ENCODE results near the gene COMMD9.
A peak's percentile ranks its signal among the peaks of the same experiment; 100 is the strongest.
"Not testable (repeated sequence)": the region's sequence is repeated elsewhere in the genome, so short reads cannot be mapped to it uniquely, and the experiment has no call there.

Gene COMMD9

GRCh38 chr11:36289226-36289852 is at the start of gene COMMD9:
TSS of gene COMMD9 (minus strand) at chr11:36289424. CDS start at chr11:36289412, 12 bp downstream.
- peak; percentile 73 for DNase-seq (ENCODE audit: low read depth, low spot score)

GRCh38 chr11:36333897-36334296 is 44.7 kb upstream of the COMMD9 start:
- DNase-seq (ENCODE audit: low read depth, low spot score) = no peak

GRCh38 chr11:36333468-36333867 is 44.2 kb upstream of the COMMD9 start:
- DNase-seq (ENCODE audit: low read depth, low spot score) = no peak

DNA sequence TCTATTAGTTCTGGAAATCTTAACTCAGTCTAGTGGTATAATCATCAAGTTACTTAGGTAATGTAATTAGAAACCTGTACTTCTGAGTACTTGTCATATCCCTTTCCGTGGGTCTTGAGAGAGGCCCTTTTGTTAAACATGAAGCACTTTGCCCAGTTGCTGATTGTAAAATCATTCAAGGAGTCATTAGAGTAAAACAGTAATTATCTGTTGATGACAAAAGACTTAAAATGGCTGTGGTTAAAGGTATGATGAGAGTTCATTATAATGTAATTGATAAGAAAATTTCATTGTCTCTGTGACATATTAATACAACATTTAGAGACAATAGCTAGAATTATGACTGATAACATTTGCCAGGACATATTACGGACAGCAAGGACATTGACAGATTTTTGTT is 41.2 kb upstream of the COMMD9 start:
- DNase-seq (ENCODE audit: low read depth, low spot score) = no peak

- DNase-seq (ENCODE audit: low read depth, low spot score) = no peak
Observed at GRCh38 chr11:36328966-36329673, 39.9 kb upstream of the COMMD9 start.

DNA sequence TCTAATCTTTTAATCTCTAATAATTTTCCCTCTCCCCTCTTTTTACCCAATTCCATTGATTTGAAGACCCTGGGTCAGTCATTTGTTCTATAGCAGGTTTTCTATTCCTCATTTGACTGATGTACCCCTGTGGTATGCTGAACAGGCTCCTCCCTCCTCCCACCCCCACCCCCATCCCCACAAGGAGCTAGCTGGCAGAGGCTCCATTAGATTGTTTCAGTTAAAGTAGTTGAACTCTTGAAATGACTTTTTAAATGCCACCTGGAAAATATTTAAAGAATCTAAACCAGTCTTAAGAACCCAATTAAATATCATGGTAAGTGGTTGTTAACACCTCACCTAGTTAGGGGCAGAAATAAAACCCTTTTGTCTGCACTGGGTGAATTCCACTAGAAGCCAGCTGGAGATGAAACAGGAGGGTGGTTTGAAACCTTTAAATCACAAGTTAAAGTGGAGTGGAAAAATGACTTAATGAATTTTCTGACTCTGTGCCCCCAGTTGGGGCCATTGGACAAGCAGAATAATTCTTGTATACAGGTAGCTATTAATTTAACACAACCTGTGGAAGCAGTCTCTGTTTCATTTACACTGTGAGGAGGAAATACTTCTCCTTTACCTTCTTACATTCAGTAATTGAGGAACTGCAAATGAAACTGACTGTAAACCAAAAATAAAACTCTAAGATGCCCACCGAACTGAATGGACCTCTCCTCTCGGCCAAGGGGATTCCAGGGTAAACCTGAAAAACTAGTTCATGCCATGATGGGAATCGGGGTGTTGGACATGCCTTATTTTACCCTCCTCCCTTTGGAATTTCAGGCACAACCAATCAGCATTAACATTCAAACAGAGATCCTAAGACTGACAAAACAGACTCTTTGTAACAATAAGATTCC is 37.5 kb upstream of the COMMD9 start:
- DNase-seq (ENCODE audit: low read depth, low spot score) = no peak

DNA sequence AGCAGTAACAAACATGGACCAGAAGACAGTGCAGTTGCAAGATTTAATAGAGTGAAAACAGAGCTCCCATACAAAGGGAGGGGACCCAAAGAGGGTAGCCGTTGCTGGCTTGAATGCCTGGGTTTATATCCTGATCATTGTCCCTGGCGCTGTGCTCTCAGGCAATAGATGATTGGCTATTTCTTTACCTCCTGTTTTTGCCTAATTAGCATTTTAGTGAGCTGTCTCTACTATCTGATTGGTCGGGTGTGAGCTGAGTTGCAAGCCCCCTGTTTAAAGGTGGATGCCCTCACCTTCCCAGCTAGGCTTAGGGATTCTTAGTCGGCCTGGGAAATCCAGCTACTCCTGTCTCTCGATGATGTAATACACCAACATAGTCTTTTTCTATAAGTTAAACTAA is 36.2 kb upstream of the COMMD9 start:
- DNase-seq (ENCODE audit: low read depth, low spot score) = not testable (repeated sequence)

DNA sequence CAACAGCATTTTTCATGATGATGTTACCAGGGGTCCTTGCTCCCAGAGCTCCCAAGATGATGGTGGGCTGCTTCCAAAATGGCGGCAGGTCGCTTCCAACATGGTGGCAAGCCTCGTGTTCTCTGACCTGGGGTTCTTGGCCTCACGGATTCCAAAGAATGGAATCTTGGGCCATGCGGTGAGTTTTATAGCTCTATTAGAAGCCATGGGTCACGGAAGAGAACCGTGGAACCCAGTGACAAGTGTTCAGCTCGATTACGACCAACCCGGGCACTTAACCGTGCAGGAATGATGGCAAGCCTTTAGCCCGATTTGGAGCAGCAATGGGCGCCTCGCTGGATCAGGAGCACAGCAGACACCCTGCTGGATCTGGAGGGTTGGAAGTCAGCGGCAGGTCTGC is 35.7 kb upstream of the COMMD9 start:
- not testable (repeated sequence) for DNase-seq (ENCODE audit: low read depth, low spot score)

DNA sequence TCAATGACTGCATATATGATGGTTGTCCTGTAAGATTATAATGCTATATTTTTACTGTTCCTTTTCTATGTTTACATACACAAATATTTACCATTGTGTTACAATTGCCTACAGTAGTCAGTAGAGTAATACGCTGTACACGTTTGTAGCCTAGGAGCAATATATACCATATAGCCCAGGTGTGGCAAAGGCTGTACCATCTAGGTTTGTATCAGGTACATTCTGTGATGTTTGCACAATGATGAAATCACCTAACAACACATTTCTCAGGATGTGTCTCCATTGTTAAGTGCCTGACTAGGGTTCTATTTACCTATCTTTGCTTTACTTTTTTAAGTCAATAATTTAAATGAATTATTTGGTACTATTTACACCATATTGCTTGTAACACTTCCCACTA is 28.8 kb upstream of the COMMD9 start:
- DNase-seq (ENCODE audit: low read depth, low spot score) = no peak

DNA sequence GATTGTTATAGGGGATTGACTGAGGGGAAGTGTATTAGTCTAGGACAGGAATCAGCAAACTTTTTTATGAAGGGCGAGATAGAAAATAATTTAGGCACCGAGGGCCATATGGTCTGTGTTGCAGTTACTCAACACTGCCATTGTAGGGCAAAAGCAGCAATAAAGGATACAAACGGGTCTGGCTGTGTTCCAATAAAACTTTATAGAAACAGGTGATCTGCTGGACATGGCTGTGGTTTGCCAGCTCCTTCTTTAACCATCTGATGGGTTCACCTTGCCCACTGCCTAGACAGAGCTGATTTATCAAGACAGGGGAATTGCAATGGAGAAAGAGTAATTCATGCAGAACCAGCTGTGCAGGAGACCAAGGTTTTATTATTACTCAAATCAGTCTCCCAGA is 26.8 kb upstream of the COMMD9 start:
- DNase-seq (ENCODE audit: low read depth, low spot score) = no peak

- DNase-seq (ENCODE audit: low read depth, low spot score) = no peak
Observed at GRCh38 chr11:36314434-36314767, 25.2 kb upstream of the COMMD9 start.

DNA sequence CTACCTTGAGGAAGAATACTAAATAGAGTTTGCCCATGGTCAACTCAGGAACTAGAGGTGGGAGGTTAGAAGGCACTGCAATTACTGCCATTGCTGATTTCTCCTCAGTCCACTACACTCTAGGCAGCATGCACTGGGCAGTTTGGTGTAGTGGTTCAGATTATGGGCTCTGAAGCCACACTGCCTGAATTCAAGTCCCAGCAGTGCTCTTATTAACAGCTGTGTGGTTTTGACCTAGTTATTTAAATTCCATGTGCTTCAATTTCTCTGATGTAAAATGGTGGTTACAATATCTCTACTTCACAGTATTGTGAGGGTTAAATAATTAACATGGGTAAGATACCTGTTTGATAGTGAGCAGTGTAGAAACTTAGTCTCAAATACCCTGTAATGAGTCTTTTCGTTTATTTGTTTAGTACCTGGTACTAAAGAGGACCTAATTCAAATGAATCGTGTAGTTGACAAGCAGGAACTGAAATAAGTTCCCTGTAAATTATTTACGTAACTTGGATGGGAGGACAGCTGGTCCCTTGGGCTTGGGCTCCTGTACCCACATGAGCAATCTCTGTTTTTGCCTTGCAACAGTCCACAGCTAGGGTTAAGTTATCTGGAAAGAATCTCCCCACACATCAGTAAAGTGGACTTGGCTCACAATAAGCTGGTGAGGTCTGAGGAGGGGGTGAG is 24.7 kb upstream of the COMMD9 start:
- no peak for DNase-seq (ENCODE audit: low read depth, low spot score)

DNA sequence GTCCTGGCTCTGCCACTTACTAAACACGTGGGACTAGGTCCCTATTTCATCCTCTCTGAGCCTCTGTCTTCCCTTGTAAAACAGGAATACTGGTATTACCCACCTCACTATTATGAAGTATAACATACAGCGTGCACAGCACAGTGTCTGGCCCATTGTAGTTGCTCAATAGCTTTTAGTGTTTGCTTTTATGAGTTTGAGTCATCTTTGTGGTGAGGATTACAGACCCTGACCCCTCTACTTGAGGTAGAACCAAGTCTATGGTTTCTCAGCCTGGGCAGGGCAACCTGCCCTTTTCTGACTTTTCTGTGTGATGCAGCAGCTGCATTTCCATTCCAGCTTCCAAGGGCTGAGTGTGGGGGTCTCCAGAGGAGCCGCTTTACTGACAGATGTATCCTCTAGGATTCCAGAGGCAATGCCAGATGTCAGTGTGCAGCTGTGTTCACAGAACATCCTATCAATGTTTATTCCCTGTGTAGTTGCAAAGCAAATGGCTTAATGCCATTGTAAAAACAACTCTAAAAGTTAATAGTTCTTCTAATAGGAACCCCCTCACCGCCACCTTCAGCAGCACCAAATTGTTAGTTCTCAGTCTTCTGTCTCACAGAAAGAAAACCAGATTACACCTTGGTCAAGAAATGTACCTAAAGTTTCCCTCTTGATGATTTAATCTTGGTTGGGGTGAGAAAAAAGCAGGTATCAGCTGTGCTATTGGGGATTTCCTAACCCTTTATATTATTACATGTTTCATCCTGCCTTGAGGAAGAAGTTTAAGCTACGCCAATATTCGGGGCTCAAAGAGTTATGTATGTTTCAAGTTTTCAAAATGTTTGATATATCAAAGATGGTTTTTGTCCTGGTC is 23.6 kb upstream of the COMMD9 start:
- DNase-seq (ENCODE audit: low read depth, low spot score) = peak; percentile 50

DNA sequence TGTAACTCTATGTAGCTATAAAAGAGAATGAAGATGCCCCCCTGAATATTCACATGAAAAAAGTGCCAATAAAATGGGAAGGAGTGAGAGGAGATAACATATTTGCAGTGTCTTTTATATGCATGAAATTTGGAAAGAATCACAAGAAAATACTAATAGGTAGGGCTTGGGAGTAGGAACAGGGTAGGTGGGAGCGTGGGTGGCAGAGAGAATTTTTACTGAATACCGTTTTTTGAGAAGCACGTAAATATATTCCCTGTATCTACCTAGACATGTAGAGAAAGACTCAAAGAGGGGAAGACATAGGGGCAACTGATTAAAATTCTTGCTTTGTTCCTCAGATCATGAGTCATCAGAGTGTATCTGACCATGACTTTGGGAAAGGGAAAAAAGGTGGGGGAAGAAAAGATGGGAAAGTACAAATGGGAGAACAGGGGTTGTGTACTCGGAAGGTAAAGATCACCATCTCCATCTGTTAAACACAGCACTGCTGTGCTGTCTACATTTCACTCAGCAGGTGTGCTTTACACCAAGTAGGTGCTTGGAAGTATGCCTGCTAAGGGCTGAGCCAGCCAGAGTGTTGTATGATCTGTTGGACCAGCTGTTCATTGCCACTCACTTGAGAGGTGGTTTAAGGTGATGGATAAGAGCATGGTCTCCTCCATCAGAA is 22.8 kb upstream of the COMMD9 start:
- DNase-seq (ENCODE audit: low read depth, low spot score) = no peak

DNA sequence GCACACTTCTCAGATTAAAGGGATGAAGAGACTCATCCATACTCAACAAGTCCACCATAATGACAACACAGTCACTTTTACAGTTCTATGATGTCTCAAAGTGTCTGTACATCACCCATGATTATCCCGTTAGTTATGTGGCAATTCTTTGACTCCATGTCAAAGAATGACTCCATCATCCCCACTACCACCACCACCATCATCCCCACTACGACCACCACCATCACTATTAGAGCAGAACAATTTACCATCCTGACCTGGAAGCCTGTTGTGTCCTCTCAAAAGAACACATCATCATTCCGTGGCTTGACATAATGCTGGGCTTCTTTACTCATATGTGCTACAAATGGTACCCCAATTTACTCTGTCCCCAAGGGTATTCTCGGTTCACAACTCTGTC is 20.6 kb upstream of the COMMD9 start:
- DNase-seq (ENCODE audit: low read depth, low spot score) = no peak

- DNase-seq (ENCODE audit: low read depth, low spot score) = no peak
Observed at GRCh38 chr11:36308577-36308976, 19.4 kb upstream of the COMMD9 start.

GRCh38 chr11:36306888-36307287 is 17.7 kb upstream of the COMMD9 start:
- no peak for DNase-seq (ENCODE audit: low read depth, low spot score)

GRCh38 chr11:36305047-36305446 is 15.8 kb upstream of the COMMD9 start:
- DNase-seq (ENCODE audit: low read depth, low spot score) = no peak

DNA sequence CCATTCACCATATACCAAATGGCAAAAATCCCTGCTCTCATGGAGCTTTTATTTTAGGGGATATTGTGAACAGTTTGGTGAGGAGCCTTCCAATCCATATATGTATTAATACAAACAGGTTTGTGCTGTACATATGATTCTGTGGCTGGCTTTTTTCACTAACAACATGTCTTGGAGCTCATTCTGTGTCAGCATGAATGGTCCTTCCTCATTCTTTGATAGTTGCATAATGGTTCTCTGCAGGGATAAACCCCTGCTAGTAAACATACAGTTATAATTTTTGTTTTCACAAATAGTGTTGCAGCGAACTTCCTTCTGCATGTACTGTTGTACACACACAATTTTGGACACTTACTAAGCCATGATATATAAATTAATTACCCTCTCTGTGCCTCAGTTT is 15.1 kb upstream of the COMMD9 start:
- DNase-seq (ENCODE audit: low read depth, low spot score) = no peak

GRCh38 chr11:36300650-36301049 is 11.4 kb upstream of the COMMD9 start:
- no peak for DNase-seq (ENCODE audit: low read depth, low spot score)
